ENCODE data around the gene AJAP1. TPM values are rescaled to one million over a fixed set of nuclear protein-coding genes. Genes with fewer than 3 reads are reported as not detected.

Gene AJAP1
- total RNA-seq, 6 experiments from 2014 or later: not detected

DNA sequence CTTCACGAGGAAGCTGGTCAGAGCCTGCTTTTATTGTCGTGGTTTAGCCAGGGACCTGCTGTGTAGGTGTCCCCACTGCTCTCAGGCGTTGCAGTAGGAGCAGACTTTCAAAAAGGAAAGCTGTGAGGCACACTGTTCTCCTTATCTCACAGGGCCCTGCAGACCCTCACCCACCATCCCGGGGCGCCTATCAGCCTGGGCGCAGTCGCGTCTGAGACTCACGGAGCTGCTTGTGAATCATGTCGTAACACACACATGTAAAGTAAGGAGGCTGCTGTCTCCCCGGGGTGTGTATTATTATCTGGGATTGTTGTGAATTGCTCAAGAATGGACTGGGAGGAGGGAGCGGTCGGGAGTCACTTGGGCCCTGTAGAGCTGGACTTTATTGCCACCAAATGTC lies 17.4 kb downstream of the AJAP1 start:
- no peak for TF ChIP-seq CTCF (IDR thresholded peaks at IDR 0.05)
- Mint-ChIP-seq H3K27ac (no peak overlapping the region), H3K36me3 (ENCODE audit: low read depth) (no peaks in the 10 kb centered on the region), H3K27me3 (ENCODE audit: insufficient read depth) (no peaks in the 10 kb centered on the region; the same call in 1 of the 2 replicates), H3K4me1 (ENCODE audit: low read depth) (no peaks in the 10 kb centered on the region), H3K4me3 (no peak overlapping the region), H3K9me3 (peaks cover 45% of the 10 kb centered on the region)
- no peak for DNase-seq

DNA sequence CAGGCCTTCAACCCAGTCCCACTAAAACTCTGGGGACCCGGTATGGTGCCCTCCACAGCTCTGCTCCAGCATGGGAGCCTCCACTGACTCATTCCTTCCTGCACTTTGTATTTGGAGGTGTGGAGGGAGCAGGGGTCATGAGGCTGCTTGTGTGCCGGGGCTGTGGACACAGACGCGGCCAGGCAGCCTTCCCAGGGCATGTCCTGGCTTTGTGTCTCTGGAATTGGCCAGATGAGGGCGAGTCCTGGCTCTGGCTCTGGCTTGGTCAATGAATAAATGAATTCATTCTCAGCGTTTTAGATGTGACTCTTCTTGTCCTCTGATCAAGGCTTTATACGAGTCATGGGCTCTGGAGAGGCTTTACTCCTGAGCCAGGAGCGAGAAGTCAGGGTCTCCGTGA lies 19.1 kb downstream of the AJAP1 start:
- no peak for DNase-seq
- H3K27ac Mint-ChIP-seq: no peak overlapping the region
- H3K4me1 Mint-ChIP-seq (ENCODE audit: low read depth): no peaks in the 10 kb centered on the region
- H3K36me3 Mint-ChIP-seq (ENCODE audit: low read depth): no peaks in the 10 kb centered on the region
- H3K27me3 Mint-ChIP-seq (ENCODE audit: insufficient read depth): no peaks in the 10 kb centered on the region; the same call in 1 of the 2 replicates
- no peak overlapping the region for H3K4me3 Mint-ChIP-seq
- no peak for TF ChIP-seq CTCF (IDR thresholded peaks at IDR 0.05)
- peaks cover 50% of the 10 kb centered on the region for H3K9me3 Mint-ChIP-seq

- no peaks in the 10 kb centered on the region; the same call in 1 of the 2 replicates for H3K27me3 Mint-ChIP-seq (ENCODE audit: insufficient read depth)
- no peak overlapping the region for H3K27ac Mint-ChIP-seq
- peaks cover 54% of the 10 kb centered on the region for H3K9me3 Mint-ChIP-seq
- H3K4me1 Mint-ChIP-seq (ENCODE audit: low read depth): no peaks in the 10 kb centered on the region
- H3K4me3 Mint-ChIP-seq: no peak overlapping the region
- H3K36me3 Mint-ChIP-seq (ENCODE audit: low read depth): no peaks in the 10 kb centered on the region
- DNase-seq: no peak
- no peak for TF ChIP-seq CTCF (IDR thresholded peaks at IDR 0.05)
These were observed 19.7 kb downstream of the AJAP1 start for GRCh38 chr1:4674117-4674516.

- no peak overlapping the region for H3K4me3 Mint-ChIP-seq
- peaks cover 58% of the 10 kb centered on the region for H3K9me3 Mint-ChIP-seq
- no peak overlapping the region for H3K27ac Mint-ChIP-seq
- H3K27me3 Mint-ChIP-seq (ENCODE audit: insufficient read depth): no peaks in the 10 kb centered on the region; the same call in 1 of the 2 replicates
- no peaks in the 10 kb centered on the region for H3K4me1 Mint-ChIP-seq (ENCODE audit: low read depth)
- TF ChIP-seq CTCF (IDR thresholded peaks at IDR 0.05): no peak
- DNase-seq: no peak
- no peaks in the 10 kb centered on the region for H3K36me3 Mint-ChIP-seq (ENCODE audit: low read depth)
These were observed 20.3 kb downstream of the AJAP1 start for GRCh38 chr1:4674676-4675075.

GRCh38 chr1:4675454-4676186 lies 21.2 kb downstream of the AJAP1 start:
- no peak overlapping the region for H3K27ac Mint-ChIP-seq
- no peaks in the 10 kb centered on the region for H3K4me1 Mint-ChIP-seq (ENCODE audit: low read depth)
- TF ChIP-seq CTCF (IDR thresholded peaks at IDR 0.05): no peak
- peaks cover 65% of the 10 kb centered on the region for H3K9me3 Mint-ChIP-seq
- no peak for DNase-seq
- H3K4me3 Mint-ChIP-seq: no peak overlapping the region
- no peaks in the 10 kb centered on the region; the same call in 1 of the 2 replicates for H3K27me3 Mint-ChIP-seq (ENCODE audit: insufficient read depth)
- H3K36me3 Mint-ChIP-seq (ENCODE audit: low read depth): no peaks in the 10 kb centered on the region
